Prostate gland (tissue), 2 donors: ENCODE measurements around the gene SLC5A6. TPM values are rescaled to one million over a fixed set of nuclear protein-coding genes. Genes with fewer than 3 reads are reported as not detected.

Experiments
- DNase-seq: peaks from one replicate; pipeline ENCODE4 v3.0.0-alpha.2; 2019; ENCODE audit warnings: low spot score
- H3K27ac ChIP-seq, 2 donors: fragments of 200-600 bp; sonication (generic); 2 replicates each; pipeline ENCODE4 v1.5.1; 2017 to 2019
- H3K27me3 ChIP-seq: fragments of 200-600 bp; sonication (generic); replicated peaks from 2 replicates; pipeline ENCODE4 v1.5.1; 2019; ENCODE audit not compliant: insufficient read depth
- H3K36me3 ChIP-seq, 2 donors: fragments of 200-600 bp; sonication (generic); 1 replicate in 1 of 2; 2 replicates in 1 of 2; pipeline versions ENCODE4 v1.5.1 to v1.8.1; 2017 to 2019
- H3K4me1 ChIP-seq: fragments of 200-600 bp; sonication (generic); replicated peaks from 2 replicates; pipeline ENCODE4 v1.5.1; 2019
- H3K4me3 ChIP-seq, 2 donors: fragments of 200-600 bp; sonication (generic); 2 replicates each; pipeline ENCODE4 v1.5.1; 2017 to 2019
- H3K9me3 ChIP-seq: fragments of 200-600 bp; sonication (generic); 2 replicates; pipeline ENCODE4 v1.5.1; 2017
- CTCF ChIP-seq, 4 experiments: fragments of 200-600 bp in 2 of 4; fragments of 450-650 bp in 2 of 4; sonication (generic) in 2 of 4; IDR thresholded peaks; 1 replicate in 3 of 4; 2 replicates in 1 of 4; pipeline ENCODE4 v1.5.1; 2016 to 2019; ENCODE audit warnings: antibody characterized with exemption in 4 of 4, mild to moderate bottlenecking in 2 of 4, moderate library complexity in 2 of 4
- POLR2A ChIP-seq: fragments of 450-650 bp; IDR thresholded peaks from one replicate; pipeline ENCODE4 v1.6.1; 2016; ENCODE audit warnings: antibody characterized with exemption, mild to moderate bottlenecking
- POLR2AphosphoS5 ChIP-seq: sonication (generic); formaldehyde crosslinking; IDR thresholded peaks from one replicate; pipeline ENCODE4 v1.6.1; 2017; ENCODE audit warnings: antibody characterized with exemption
- WGBS: methylation state at CpG from one replicate; pipeline ENCODE4 v1.1.5; 2018; 5-methylcytosine and 5-hydroxymethylcytosine counted together
- intact Hi-C: fragments of 100-400 bp; cut with DNase I; formaldehyde crosslinking; loops from one replicate; pipeline ENCODE4 v1.14.2; 2022
- total RNA-seq, 2 donors: library from RNA; depleted of rRNA; stranded (reverse); fragments of >200 nt; gene quantifications; one replicate each; pipeline ENCODE4 v1.1.0, GENCODE V29; 2016

SLC5A6 gene
- total RNA-seq, 2 donors from 2014 or later, result 23.9 to 65.2 TPM

- intact Hi-C loops, result no loop called here
- no peak overlapping the region for H3K4me3 ChIP-seq
- H3K27ac ChIP-seq, result peak overlapping the region in 1 of 2 donors; percentile 21
- H3K36me3 ChIP-seq, result no peaks in the 10 kb centered on the region
- no peaks in the 10 kb centered on the region for H3K27me3 ChIP-seq
- H3K4me1 ChIP-seq, result peaks cover 11% of the 10 kb centered on the region
- no peaks in the 10 kb centered on the region for H3K9me3 ChIP-seq
- TF ChIP-seq POLR2AphosphoS5 (peak; percentile 14), POLR2A (no peak), CTCF (IDR thresholded peaks at IDR 0.05) (peak in 3 of 4 experiments; percentile 19 to 46 (median 33))
- peak; percentile 27 for DNase-seq
- 47% methylated on average over 22 of the region's 22 CpGs for WGBS
Observed at GRCh38 chr2:27249891-27250651, 38.0 kb upstream of the SLC5A6 start.

- peak overlapping the region in 1 of 2 donors; percentile 21 for H3K27ac ChIP-seq
- WGBS, result 20% methylated on average over 12 of the region's 12 CpGs
- intact Hi-C loops, result no loop called here
Observed at GRCh38 chr2:27249159-27249890, 37.3 kb upstream of the SLC5A6 start.

GRCh38 chr2:27247893-27248292, 35.8 kb upstream of the SLC5A6 start:
- no peak overlapping the region for H3K27ac ChIP-seq
- no peak overlapping the region for H3K4me3 ChIP-seq
- intact Hi-C loops, result no loop called here
- WGBS, result 93% methylated on average over 4 of the region's 4 CpGs
- no peaks in the 10 kb centered on the region for H3K9me3 ChIP-seq
- no peak for DNase-seq
- H3K4me1 ChIP-seq, result peaks cover 11% of the 10 kb centered on the region
- TF ChIP-seq POLR2A (no peak), CTCF (IDR thresholded peaks at IDR 0.05) (no peak), POLR2AphosphoS5 (no peak)
- H3K36me3 ChIP-seq, result no peaks in the 10 kb centered on the region
- no peaks in the 10 kb centered on the region for H3K27me3 ChIP-seq

More at GRCh38 chr2:27249159-27249890, 37.3 kb upstream of the SLC5A6 start:
- Histone ChIP-seq H3K9me3 (no peaks in the 10 kb centered on the region), H3K4me3 (no peak overlapping the region), H3K36me3 (no peaks in the 10 kb centered on the region), H3K27me3 (no peaks in the 10 kb centered on the region), H3K4me1 (peaks cover 11% of the 10 kb centered on the region)
- DNase-seq, result peak; percentile 15
- TF ChIP-seq POLR2A (no peak), POLR2AphosphoS5 (peak; percentile 12), CTCF (IDR thresholded peaks at IDR 0.05) (no peak)

- Histone ChIP-seq H3K9me3 (no peaks in the 10 kb centered on the region), H3K4me1 (peaks cover 11% of the 10 kb centered on the region), H3K36me3 (peaks cover 0 to 10% of the 10 kb centered on the region in 2 donors), H3K27ac (no peak overlapping the region), H3K27me3 (no peaks in the 10 kb centered on the region), H3K4me3 (no peak overlapping the region)
- TF ChIP-seq CTCF (IDR thresholded peaks at IDR 0.05), result no peak
- no peak for TF ChIP-seq POLR2AphosphoS5
- TF ChIP-seq POLR2A, result no peak
- WGBS, result 79% methylated on average over 4 of the region's 4 CpGs
- DNase-seq, result no peak
- intact Hi-C loops, result no loop called here
Observed at GRCh38 chr2:27245626-27246025, 33.6 kb upstream of the SLC5A6 start.
